GM04504 (cell line): ENCODE data around the gene CORO7.
A peak's percentile ranks its signal among the peaks of the same experiment; 100 is the strongest.

Experiments used
- DNase-seq: peaks from one replicate; pipeline ENCODE4 v3.0.0-alpha.2; 2012; ENCODE audit warnings: low read depth

CORO7 gene

DNA sequence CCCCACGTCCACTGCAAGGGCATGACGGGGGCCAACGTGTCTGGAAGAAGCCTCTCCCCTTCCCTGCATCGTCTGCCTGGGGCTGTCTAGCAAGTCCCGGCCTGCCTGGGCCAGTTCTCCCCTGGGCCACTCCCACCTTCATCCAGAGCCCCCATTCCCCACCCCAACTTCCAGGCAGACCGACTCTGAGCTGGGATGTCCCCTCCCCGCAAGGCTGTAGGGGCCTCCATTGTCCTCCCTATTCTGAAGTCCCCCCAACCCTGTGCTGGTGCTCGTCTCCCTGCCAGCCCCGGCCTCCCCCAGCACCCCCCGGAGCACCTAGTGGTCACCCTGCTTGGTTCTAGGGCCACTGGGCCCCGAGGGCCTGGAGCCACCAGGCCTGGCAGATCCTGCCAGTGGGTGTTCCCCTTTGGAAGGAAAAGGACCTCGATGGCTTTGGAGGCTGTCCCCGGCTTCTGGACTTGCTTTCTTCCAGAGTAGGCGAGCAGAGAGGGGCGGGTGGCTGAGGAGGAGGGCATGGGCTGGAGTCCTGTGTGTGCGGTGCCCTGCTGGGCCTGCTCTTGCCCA lies 95.7 kb downstream of the CORO7 start:
- no peak for DNase-seq

DNA sequence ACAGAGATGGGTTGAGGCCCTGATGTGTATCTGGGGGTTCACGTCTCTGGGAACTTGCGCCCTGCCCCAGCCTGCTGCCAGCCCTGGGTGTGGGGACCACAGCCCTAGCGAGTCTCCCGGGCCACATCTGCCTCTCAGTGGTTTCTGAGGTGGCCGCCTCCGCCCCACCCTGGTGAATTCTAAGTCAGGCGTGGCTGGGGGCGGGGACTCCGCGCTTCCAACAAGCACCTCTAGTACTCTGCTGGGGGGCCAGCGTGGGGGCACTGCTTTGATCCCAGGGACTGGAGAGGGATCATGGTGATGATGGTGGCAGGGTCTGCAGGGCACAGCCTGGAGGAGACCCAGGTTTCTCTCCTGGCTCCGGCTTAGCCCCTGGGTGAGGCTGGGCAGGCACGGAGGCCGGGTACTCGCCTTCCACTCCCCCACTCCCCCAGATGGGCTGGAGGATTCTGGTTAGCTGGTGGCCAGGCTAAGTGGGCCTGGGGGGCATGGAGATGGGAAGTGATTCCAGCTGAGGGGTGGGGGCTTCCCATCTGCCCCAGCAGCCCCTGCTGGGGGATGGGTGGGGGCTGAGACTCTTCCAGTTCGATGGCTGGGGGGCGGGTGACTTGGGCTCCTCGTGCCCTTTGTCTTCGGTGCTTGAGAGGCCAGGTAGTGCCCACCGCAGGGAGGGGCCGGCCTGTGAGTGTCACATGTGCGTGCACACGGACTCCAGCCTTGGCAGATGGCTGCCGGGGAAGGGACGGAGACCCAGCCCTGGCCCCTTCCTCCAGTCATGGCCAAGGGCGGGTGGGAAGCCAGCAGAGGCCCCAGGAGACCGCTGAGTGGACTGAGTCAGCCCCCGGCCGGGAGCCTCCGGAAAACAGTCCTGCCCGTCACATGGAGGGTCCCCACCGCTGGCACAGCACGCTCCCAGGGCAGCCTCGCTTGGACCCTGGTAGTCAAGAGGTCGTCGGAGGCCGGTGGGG lies 96.7 kb downstream of the CORO7 start:
- no peak for DNase-seq

DNA sequence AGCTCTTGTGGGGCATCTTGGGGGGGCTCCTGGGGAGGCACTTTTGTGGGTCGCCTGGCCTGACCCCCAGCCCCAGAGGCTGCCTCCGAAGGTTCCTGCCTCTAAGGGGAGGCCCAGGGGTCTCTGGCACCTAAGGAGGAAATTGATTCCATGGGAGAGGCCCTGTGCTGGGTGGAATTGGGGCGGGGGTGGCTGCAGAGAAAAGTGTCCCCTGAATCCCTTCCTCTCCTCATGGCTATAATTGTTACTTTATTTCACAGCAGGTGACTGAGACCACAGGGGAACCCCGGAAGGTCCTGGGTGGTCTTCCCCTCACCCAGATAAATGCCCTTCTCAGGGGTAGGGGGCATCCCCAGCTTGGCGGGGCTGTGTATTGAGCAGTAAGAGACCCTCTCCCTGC lies 97.4 kb downstream of the CORO7 start:
- DNase-seq: no peak

DNA sequence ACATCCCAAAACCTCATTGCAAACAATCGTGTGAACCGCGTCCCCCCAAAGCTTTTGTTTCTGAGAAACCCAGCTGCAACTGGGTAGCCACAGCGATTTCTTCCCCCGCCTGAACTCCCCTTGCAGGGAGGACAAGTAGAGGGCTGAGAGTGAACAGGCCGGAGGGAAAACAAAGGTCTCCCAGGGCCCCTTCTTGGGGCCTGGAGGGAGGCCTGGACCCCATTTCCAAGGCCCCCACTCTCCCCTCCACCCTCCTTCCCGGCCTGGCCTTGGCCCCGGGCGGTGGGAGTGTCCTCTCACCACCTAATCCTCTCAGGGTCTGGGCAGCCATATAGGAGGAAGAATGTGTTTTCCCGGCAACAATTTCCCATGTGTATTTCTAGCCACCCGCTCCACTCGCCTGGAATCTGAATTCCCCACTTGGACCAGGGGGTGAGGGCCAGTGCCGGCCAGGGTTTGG lies 97.9 kb downstream of the CORO7 start:
- no peak for DNase-seq

DNA sequence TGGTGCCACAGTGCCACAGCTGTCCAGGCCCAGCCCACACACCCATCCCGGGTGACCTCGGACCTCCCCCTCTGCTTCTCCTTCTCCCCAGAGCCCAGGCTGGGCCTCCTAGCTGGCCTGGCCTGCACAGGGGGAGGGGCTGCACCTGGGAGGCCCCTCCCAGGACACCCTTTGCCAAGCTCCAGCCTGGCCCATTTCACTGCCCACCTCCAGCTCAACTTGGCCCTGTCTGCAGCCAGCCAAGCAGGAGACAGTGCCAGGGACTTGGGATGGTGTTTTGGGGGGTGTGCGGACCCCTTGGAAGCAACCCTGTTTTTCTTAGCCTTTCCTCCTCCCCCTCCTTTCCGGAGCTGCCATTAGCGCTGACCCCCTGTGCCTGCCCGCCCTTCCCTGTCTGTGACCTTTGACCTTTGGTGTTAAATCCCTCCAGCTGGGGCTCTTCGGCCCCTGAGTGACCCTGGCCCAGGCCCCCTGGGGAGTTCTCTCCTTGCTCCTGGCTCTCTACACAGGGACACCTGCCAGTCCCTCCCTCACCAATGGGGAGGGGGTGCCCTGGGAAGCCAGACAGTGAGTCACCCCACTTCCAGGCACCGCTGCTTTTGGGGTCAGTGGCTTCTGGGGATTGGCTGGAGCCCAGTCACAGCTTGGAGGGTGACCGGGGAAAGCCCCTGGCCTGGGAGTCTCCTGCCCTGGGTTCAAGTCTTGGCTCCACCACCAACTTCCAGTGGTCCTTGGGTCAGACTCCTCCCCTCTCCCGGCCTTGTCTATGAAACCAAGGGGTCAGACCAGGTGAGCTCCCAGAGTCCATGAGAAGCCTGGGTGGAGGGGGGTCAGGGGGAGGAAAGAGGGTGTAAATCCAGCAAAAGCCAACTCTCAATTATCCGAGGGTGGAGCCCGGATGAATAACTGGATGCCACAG lies 98.6 kb downstream of the CORO7 start:
- DNase-seq: no peak

DNA sequence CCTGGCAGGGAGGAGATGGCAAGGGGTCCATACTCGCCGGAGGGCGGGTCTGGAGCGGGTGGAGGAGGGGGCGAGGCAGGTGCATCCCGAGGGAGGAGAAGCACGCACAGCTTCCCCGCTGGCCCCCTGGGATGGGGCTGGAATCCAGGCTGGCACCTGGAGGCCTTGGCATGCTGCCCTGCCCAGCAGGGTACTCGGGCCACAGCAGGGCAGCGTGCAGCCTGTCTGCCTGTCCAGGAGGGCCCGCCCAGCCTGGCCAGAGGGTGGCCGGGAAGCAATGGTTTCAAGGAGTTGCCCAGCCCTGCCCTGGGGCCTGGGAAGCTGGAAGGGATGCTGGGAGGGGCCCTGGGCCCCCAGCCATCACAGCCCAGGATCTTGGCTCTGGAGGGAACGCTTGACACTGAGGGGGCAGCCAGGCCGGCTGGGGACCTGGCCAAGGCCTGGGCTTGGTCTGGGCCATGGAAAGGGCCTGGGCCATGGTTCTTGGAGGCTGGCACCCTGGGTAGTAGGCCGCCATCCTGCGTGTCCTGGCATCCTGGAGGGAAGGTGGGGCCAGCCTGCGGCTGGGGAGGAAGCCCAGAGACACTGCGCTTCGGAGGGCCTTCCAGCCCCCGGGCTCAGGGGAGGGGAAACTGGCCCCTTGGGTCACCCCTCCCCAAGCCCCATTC lies 99.4 kb downstream of the CORO7 start:
- DNase-seq: no peak

DNA sequence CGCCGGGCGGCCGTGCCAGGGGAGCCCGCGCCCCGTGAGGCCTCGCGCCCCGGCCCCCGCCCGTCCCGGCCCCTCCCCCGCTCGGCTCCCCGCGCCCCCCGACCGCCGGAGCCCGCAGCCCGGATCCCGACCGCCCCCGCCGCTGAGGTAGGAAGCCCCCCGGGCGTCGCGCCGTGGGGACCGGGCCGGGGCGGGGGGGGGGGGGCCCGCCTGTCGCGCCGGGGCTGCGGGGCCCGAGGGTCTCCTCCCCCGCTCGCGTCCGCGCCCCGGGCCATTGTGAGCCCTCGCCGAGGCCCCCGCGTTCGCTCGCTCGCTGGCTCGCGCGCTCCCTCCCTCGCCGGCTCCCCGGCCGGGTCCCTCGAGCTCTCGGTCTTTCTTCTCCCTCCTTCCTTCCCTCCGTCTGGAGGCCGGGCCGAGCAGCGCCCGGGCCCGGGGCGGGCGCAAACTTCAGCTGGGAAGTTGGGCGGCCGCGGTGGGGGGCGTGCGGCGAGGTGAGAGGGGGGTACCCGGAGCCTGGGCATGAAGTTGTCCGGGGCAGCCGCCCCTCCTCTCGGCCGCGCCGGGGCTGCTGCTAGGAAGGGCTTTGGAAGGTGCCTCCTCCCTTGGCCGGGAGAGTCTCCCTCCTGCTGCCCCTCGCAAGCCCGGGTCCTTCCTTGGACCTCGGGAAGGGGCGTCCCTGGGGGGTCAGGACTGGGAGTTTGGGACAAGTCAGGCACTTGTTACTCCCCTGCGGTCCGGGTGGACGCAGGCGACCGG lies 100.1 kb downstream of the CORO7 start:
- no peak for DNase-seq

DNA sequence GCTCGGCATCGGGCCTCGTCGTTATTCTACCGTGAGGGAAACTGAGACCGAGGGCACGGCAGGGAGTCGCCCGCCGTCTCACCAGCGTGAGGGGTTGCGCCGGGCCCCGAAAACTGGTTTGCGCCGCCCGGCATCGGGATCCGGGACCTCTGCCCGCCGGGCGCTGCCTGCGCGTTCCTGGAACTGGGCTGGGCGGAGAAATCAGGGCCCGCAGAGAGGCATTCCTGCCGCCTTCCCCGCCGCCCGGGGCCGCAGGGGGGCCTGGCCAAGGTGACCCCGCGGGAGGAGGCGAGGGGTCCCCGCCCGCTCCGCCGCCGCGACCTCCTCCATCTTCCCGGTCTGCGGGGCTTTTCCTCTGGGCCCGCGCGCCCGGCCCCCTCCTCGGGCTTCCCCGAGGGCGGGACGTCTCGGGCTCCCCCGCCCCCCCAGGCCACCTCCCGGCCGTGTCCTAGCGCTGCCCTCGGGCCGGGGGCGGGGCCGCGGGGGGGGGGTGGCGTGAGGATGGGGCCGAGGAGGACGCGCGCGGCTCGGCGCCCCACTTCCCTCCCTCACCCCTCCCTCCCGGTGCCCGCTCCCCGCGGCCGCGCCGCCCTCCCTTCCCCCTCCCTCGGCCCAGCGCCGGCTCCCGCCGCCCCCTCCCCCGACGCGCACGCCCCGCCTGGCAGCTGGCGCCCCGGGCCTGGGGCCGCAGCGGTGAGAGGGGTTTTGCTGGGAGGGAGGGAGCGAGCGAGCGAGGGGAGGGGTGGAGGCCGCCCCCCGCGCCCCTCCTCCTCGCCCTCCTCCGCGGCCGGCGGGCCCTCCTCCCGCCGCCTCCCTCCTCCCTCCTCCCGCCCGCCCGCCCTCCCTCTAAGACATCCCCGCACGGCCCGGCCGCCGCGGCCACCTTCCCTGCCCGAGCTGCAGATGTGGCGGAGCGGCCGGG lies 100.9 kb downstream of the CORO7 start, which contains the start of gene GLIS2:
Gene GLIS2, plus strand, starts transcription at position 882 of the 922 bp plus-strand sequence. CDS start 16,214 bp downstream, outside the sequence.
- peak; percentile 56 for DNase-seq

DNA sequence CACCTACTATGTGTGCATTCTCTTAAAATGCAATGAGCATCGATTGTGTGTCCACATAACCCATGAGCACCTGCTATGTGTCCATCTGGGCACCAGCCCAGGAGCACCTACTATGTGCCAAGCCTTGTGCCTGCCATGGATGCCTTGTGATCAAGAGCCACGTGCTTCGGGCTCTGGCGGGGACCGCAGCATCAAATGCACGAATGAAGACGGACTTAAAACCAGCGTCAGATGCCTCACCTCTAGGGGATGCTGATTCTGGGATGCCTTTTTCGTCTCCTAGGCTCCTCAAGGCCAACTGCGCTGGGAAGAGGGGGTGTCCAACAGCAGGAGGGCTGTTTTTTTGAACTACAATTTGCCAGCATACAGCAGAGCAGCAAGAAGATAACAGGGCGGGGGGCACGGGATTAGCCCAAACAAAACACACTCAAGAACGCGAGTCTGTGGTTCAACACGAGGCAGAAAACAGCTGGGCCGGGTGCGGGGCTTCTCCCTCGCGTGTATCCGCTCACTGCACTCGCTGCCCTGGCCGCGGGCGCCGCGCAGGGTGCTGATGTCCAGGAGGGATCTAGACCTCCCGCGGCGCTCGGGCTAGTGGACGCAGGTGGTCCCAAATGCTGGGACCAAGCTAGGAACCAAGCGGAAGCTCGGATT lies 101.7 kb downstream of the CORO7 start:
- DNase-seq: no peak

DNA sequence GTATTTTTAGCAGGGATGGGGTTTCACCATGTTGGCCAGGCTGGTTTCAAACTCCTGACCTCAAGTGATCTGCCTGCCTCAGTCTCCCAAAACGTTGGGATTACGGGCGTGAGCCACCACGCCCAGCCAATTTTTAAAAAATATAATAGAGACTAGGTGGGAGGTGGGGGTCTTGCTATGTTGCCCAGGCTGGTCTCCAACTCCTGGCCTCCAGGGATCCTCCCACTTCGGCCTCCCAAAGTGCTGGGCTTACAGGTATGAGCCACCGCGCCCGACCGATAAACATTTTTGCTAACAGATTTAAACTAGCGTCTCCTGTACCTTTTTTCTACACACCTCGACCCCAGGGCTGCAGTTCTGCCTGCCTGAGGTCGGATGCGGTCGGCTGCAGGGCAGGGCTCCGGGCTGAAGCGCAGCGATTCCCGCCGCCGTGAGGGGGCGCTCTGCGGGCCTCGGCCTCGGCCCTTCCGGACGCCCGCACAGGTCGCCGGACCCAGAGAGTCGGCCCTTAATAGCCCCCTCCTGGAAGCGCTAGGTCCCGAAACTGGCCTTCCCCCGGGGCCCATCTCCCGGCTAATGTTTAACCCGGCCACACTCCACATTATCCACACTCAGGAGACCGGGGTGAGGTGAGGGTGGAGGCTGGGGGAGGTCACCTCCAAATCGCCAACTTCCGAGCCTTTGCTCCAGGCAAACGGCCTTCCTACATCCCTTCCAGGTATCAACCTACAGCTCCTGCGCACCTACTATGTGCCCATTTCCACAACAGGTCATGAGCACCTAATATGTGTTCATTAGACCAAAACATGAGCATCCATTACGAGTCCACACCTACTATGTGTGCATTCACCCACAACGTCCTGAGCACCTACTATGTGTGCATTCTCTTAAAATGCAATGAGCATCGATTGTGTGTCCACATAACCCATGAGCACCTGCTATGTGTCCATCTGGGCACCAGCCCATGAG lies 102.5 kb downstream of the CORO7 start:
- DNase-seq: no peak

DNA sequence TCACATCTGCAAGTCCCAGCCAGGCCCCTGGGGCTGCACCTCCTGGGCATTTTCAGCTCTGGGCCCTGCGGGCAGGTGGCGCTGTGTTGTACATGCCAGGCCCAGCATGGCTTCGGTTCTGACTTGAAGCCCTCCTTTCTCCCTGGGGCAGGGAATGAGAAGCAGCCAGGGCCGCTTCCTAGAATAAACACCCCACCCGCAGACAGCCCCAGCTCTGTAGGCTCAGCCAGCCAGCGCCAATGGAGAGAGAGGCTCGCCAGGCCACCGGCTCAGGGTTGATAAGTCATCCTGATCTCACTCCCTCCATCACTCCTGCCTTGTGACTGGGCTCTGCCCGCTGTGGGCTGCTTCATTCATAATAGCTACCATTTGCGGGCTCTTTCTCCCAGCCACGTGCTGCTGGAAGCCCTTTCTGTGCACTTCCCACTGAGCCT lies 106.5 kb downstream of the CORO7 start:
- no peak for DNase-seq

DNA sequence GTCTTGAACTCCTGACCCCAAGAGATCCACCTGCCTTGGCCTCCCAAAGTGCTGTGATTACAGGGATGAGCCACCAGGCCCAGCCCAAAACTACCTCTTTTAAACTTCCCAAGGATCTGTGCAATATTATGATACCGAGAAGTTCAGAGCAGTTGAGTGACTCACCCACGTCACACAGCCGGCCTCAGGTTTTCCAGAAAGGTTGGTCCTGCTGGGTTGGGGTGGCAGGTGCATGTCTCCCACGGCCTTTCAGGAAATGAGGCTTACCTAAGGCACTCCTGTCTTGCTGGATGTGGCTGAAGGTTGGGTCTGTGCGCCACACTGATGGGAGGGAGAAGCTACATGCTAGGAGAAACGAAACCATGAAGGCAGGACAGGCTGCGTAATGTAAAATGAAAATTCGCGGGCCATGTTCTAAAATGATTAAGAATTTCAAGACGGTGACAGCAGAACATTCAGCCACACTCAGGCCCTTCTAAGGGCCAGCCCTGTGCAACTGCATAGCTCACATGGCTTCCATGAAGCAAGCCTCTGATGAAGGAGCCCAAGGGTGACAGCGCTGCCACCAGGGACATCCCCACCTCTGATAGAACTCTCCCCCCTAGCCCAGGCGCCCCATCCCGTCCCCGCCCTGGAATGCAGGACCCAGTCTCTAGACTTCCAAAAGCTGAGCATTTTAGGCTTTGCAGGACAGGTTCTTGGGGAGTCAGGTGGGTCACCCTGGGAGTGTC lies 107.1 kb downstream of the CORO7 start:
- no peak for DNase-seq

DNA sequence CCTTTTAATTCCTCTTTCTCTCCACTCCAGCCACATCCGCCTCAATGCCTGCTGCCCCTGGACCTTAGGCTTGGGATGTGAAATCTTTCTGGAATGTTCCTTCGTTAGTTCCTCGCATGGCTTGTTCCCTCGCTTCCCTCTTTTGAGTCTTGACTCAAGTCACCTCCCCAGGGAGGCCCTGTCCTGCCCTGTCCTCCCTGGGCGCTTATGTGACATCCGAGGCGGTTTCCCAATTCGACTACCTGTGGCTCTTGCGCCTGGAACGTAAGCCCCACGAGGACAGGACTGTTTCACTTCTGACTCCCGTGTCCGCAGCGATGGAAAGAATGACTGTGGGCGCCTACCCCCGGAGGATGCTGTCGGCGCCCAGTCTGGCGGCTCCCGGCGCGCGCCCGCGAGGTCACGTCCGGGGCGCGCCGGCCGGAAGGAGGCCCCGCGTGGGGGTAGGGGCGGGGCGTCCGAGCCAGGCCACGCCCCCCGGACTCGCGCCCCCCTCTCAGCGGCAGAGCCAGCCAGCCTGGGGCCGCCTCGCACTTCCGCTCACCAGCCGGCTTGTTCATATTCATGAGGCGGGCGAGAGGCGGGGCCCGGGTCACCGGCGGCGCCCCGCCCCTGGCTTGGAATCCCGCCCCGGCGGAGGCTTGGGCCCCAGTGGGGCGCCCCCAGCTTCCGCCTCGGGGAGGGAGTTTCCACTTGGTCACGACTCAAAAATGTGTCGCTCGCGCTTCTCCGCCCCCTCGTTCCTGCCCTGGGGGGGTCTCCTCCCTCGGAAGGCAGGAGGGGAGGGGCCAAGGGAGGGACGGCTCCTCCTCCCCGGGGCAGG lies 109.0 kb downstream of the CORO7 start:
- peak; percentile 89 for DNase-seq

DNA sequence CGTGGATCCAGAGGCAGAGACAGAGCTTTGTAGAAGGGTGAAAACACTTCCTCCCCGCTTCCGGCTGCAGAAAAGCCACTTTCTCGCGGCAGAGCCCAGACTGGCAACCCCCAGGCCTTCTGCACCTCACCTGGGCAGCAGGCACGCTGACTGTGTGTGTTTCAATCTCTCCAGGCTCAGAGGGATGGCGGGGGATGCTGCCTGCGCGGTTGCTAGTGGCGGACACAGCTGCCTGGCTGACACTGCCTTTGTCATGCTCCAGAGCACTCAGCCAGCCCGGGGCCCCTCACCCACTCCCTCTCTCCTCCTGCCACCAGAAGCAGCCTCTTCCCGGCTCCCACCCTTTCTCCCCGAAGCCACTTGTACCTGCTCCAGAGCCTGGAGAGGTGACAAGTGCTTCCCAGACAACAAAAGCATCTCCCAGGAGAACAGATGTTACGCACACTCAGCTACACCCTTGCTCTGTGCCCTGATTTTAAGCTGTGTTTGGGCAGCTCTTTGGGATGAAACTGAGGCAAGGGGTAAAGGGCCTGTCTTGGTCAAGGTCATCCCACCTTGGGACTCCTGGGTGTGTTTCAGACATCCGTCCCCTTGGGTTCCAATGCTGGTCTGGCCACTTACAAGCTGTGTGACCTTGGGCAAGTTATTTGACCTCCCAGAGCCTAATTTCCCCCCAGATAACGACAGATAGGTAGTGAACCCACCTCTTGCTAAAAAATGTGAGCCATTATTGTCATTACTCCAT lies 109.8 kb downstream of the CORO7 start:
- no peak for DNase-seq
